Stimulated activated CD4-positive, alpha-beta T cell treated with anti-CD3 and anti-CD28 coated beads, Interleukin-15, amount 100 ng/mL, for 1 hour (primary cell): Measurements from ENCODE around the gene MYBL2.
"Not testable (repeated sequence)": the region's sequence is repeated elsewhere in the genome, so short reads cannot be mapped to it uniquely, and the experiment has no call there.

Source experiments
- DNase-seq, 2 donors: peaks; one replicate each; pipeline ENCODE4 v3.0.0-alpha.2; 2020; ENCODE audit warnings: low read depth in 1 of 2, low spot score in 1 of 2

MYBL2 gene

DNA sequence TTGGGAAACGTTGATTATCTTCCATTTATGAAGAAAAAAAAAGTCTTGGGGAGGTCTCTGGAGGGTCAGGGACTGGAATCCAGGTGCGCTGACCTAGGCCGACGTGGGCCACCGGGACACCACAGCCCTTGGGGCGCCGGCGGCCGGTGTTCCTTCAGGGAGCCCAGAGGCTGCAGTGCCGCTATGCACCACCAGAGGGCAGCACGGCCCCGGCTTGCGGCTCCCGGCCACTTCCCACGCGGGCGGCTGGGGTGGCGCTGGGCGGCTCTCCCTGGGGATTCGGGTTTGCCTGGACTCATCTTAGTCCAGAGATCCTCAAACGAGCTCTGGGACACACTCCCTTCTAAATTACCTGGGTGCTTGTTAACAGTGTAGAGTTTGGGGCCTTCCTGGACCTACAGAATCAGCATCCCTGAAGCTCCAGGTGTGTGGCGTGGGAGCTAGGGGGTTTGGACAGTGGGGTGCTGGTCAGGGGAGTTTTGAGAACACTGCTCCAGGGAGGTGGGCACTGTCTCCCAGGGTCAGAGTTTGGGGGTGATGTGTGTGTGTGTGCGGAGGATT lies 82.9 kb downstream of the MYBL2 start:
- peak; percentile 66 to 85 for DNase-seq

DNA sequence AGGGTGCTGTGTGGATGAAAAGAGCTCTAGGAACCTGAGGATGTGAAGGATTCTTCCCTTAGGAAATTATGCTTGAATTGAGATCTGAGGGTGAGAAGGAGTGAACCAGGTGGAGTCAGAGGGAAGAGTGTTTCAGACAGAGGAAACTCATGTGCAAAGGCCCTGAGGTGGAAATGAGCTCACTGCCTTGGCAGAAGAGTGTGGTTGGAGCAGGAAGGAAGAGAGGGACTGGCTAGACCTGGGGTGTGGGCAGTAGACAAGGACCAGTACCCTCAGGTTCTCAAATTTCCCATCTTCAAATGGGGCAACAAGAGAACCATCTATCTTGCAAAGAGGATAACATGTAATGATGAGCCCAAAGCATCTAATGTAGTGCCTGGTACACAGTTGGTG lies 83.9 kb downstream of the MYBL2 start:
- DNase-seq, result no peak

DNA sequence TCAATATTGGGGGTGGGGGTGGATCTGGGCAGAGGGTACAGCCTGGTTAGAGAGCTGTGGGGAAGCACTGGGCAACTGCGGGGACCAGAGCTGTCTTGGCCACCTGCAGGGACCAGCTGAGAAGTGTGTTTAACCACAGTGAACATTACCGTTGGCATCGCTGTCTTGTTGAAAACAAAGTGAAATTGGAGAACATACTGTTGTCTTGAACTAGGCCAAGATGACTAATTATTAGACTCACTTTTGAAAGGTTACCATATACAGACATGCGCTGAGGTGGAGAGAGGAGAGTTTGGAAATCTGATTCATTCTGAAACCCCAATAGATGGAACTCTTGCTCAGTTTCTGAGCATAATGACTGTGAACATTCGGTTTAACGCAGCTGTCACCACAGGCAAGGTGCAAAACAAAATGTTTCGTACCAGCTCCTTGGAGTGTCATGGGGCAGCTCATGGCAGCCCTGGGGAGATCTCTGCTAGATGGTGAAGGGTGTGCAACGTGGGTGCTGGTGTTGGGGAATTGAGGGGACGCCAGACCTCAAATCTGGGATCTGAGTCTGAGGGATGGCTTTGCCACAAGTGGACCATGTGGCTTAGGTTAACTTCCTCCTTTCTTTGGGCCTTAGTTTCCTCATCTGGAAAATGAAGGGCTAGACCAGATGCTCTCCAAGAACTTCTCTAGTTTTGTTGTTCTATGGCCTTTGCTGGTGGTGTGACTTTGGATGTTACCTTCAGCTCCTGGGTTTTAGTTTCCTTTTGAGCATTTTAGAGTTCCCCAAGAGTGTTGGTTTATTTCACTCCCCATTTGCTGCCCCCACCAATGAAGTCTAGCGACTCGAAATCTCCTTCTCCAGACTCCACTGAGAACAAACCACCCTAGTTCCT lies 84.5 kb downstream of the MYBL2 start:
- no peak for DNase-seq

DNA sequence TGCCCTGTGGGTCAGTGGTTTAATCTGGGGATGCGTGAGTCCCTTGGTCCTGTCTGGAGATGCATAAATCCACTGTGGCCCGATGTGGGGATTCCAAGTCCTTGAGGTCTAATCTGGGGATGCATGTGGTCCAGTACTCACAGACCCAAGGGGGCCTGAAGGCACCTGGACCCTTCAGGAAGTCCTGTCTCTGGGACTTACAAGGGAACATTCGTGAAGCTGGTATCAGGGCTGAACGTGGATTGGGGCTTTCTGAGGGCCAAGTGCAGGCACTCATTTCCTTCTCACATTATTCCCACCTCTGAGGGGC lies 85.1 kb downstream of the MYBL2 start:
- no peak for DNase-seq

DNA sequence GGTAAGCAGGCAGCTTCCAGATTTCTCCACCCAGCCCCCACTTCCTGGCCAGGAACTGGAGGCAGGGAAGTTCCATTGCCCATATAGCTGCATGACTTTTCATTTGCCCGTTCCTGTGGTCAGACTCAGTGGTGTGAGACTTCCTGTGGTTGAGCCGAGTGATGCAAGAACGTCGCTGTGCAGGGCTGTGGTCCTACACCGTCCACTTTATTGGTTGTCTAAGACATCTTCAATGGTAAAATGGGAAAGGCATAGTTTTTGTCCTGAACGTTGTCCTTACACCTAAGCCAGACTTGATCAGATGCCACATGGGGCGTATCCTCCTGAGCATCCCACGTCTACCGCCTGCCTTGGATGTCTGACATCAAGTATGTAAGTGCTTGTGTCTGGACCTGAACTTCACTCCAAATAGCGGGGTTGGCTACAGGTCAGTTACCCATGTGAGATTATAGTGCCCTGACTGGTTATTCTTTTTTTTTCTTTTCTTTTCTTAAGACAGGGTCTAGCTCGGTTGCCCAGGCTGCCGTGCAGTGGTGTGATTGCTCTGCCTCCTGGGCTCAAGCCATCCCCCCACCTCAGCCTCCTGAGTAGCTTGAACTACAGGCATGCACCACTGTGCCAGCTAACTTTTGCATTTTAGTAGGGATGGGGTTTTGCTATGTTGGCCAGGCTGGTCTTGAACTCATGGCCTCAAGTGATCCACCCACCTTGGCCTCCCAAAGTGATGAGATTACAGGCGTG lies 85.8 kb downstream of the MYBL2 start:
- DNase-seq, result no peak

DNA sequence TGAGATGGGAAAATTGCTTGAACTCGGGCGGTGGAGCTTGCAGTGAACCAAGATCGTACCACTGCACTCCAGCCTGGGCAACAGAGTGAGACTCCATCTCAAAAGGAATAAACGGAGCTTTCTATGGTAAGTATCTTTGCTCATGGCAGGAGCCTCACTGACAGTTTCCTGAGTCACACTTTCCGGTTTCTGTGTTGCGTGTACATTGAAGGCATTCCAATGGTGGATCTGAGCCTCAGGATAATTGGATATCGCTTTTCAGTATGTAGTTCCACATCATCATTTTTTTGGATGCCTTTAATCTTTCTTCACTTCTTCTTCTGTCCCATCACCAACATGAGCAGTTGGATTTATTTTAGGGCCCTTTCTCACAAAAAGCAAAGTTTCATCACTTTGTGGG lies 88.5 kb downstream of the MYBL2 start:
- DNase-seq, result no peak

DNA sequence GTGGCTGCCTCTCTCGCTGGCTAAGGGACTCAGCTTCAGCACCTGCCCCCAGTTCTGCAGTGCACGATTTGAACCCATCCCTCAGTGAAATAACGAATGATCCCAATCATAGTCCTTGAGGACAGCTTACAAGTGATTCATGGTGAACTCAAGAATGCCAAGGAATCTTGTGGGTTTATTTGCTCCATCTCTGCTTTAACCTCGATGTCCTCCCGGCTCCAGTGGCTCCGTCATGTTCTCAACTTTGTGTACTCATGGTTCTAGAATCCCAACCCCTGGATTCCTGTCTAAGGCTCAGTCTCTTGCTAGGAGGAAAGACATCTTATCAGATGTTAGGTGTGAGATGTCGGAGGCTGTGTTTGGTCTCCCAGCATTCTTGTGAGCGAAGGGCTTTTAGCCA lies 88.9 kb downstream of the MYBL2 start:
- DNase-seq, result no peak

DNA sequence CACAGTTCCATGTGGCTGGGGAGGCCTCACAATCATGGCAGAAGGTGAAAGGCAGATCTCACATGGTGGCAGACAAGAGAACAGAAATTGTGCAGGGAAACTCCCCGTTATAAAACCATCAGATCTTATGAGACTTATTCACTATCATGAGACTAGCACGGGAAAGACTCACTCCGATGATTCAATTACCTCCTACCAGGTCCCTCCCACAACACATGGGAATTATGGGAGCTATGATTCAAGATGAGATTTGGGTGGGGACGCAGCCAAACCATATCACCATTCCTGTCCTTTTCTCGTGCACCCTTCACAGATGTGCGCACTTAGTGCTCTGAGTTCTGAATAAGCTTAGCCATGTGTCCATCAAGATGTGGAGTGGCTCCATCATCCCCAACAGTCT lies 91.0 kb downstream of the MYBL2 start:
- DNase-seq, result not testable (repeated sequence)

DNA sequence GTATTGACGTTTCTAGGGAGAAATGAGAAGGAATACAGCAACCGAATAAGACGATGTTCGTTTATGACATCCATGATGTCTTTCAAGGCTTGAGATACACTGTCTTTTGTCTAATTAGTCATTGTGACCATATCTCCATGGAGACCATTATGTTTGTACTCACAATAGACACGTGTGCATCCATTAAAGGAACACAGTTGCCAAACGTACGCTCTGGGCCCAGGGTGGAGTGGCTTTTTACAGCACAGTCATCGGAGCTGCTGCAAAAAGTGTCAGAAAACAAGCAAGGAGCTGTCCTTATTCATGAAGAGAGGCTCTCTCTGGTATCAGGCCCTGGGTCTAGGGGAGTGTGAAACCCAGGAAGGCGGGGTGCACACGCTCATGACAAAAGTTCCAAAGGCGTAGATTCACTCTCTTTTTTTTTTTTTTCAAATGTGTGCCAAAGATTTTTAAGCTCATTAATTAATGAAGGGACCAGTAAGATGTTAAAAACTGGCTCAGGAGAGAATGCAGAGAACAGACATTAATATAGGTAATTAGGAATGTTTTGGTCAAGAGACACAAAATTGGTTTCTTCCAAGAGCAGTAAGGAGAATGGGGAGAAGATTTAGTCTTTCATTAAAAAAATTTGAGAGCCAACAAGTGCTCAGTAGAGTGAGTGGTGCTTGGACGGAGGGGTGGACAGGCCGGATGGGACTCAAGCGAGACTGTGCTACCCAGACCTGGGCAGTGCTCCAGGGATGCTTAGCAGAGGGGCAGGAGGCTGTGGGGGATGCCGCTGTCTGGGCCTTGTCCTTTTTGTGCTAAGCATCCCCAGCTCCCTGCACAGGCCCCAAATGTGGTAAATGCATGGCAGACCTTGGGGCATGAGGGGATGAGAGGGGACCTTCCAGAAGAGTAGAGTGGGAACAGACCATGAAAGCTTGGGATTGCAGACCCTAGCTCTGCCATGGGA lies 94.7 kb downstream of the MYBL2 start:
- no peak for DNase-seq

DNA sequence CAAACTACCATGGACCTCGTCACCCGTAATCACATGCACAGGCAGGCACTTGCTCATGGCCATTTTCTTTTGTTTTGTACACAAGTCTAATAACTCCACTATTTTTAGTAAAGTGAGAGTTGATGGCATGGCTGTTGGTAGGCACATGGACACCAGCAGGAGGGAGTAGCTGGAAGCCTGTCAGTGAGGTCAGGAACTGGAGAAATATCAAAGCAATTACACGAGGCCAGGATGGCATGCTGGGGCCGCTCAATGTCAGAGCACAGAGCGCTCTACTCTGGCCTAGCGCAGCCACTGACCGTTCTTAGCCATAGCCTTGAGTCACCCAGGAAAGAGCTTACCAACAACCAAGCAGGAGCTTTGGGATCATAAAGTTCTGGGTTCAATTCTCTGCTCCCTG lies 96.0 kb downstream of the MYBL2 start:
- no peak for DNase-seq

DNA sequence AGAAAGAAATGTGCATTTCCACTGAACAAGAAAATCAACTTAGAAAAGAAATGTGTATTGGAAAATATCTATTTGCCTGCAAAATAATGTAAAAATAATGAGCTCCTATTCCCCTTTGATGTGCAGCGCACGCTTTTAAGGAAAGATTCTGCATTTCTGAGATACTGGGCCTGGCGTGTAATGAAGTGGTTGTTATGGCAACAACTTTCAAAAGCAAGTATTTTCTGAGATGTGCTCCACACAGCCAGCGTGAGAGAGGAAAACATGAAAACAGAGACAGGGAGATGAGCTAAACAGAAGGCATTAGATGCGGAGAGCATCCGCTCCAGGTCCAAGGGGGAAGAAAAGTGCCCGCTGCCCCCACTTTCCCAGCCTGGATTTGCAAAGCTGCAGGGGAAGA lies 99.0 kb downstream of the MYBL2 start:
- DNase-seq, result no peak
